Measurements from ENCODE around the gene VSIR.

The VSIR gene

GRCh38 chr10:71727738-71728737 is 45.3 kb downstream of the VSIR start:
- peak in 1 of 2 donors; percentile 41 for DNase-seq (ENCODE audit: low read depth in 2 of 2)

- DNase-seq (ENCODE audit: low read depth in 2 of 2) = no peak
Observed at GRCh38 chr10:71727105-71727737, 46.1 kb downstream of the VSIR start.

GRCh38 chr10:71726580-71727104 is 46.7 kb downstream of the VSIR start:
- DNase-seq (ENCODE audit: low read depth in 2 of 2) = no peak

- DNase-seq (ENCODE audit: low read depth in 2 of 2) = no peak
Observed at GRCh38 chr10:71725998-71726579, 47.2 kb downstream of the VSIR start.

GRCh38 chr10:71725249-71725648 is 48.1 kb downstream of the VSIR start:
- DNase-seq (ENCODE audit: low read depth in 2 of 2) = no peak

GRCh38 chr10:71724539-71724938 is 48.8 kb downstream of the VSIR start:
- no peak for DNase-seq (ENCODE audit: low read depth in 2 of 2)

GRCh38 chr10:71723311-71723710 is 50.0 kb downstream of the VSIR start:
- DNase-seq (ENCODE audit: low read depth in 2 of 2) = no peak

GRCh38 chr10:71722849-71723248 is 50.5 kb downstream of the VSIR start:
- no peak for DNase-seq (ENCODE audit: low read depth in 2 of 2)

GRCh38 chr10:71721313-71721712 is 52.0 kb downstream of the VSIR start:
- no peak for DNase-seq (ENCODE audit: low read depth in 2 of 2)

- DNase-seq (ENCODE audit: low read depth in 2 of 2) = no peak
Observed at GRCh38 chr10:71720288-71720687, 53.0 kb downstream of the VSIR start.

GRCh38 chr10:71719464-71720201 is 53.7 kb downstream of the VSIR start, which contains the start of gene C10orf105:
C10orf105 (minus strand) TSS chr10:71719778; CDS start chr10:71716337, 3,441 bp downstream.
- no peak for DNase-seq (ENCODE audit: low read depth in 2 of 2)

GRCh38 chr10:71719042-71719441 is 54.3 kb downstream of the VSIR start:
- DNase-seq (ENCODE audit: low read depth in 2 of 2) = no peak

GRCh38 chr10:71718165-71718698 is 55.1 kb downstream of the VSIR start:
- DNase-seq (ENCODE audit: low read depth in 2 of 2) = no peak

- DNase-seq (ENCODE audit: low read depth in 2 of 2) = no peak
Observed at GRCh38 chr10:71717551-71717951, 55.8 kb downstream of the VSIR start.

- DNase-seq (ENCODE audit: low read depth in 2 of 2) = no peak
Observed at GRCh38 chr10:71717056-71717455, 56.3 kb downstream of the VSIR start.

- DNase-seq (ENCODE audit: low read depth in 2 of 2) = no peak
Observed at GRCh38 chr10:71716426-71716825, 56.9 kb downstream of the VSIR start.

- DNase-seq (ENCODE audit: low read depth in 2 of 2) = no peak
Observed at GRCh38 chr10:71715860-71716259, 57.5 kb downstream of the VSIR start.

- DNase-seq (ENCODE audit: low read depth in 2 of 2) = no peak
Observed at GRCh38 chr10:71715026-71715425, 58.3 kb downstream of the VSIR start.

GRCh38 chr10:71714592-71714991 is 58.7 kb downstream of the VSIR start:
- no peak for DNase-seq (ENCODE audit: low read depth in 2 of 2)

GRCh38 chr10:71714031-71714410 is 59.3 kb downstream of the VSIR start:
- DNase-seq (ENCODE audit: low read depth in 2 of 2) = no peak

All from stimulated activated CD8-positive, alpha-beta memory T cell treated with anti-CD3 and anti-CD28 coated beads, Interleukin-7, amount 100 ng/mL, for 1 hour (primary cell).